NCI-H446 treated with DMSO at 0.1 percent for 48 hours (cell line): ENCODE results near the gene RBM8A.
A peak's percentile ranks its signal among the peaks of the same experiment; 100 is the strongest.

Source experiments
- DNase-seq: peaks from one replicate; lab custom pipeline; 2025; lab: John Stamatoyannopoulos, UW

The RBM8A gene

GRCh38 chr1:145918144-145918991 is 8.9 kb downstream of the RBM8A start, which contains the start of gene PEX11B:
TSS of gene PEX11B (minus strand) at chr1:145918717. CDS start at chr1:145918688, 29 bp downstream.
- peak; percentile 85 for DNase-seq

- DNase-seq, result no peak
These were observed 9.7 kb downstream of the RBM8A start for GRCh38 chr1:145917595-145917994.

GRCh38 chr1:145916745-145917144 is 10.5 kb downstream of the RBM8A start:
- no peak for DNase-seq

GRCh38 chr1:145912128-145912641 is 15.1 kb downstream of the RBM8A start:
- DNase-seq, result no peak

- no peak for DNase-seq
These were observed 18.6 kb downstream of the RBM8A start for GRCh38 chr1:145908653-145909052.

- DNase-seq, result no peak
These were observed 20.1 kb downstream of the RBM8A start for GRCh38 chr1:145906954-145907753.

- no peak for DNase-seq
These were observed 25.8 kb downstream of the RBM8A start for GRCh38 chr1:145901312-145902021.

GRCh38 chr1:145898756-145899155 is 28.5 kb downstream of the RBM8A start:
- no peak for DNase-seq

GRCh38 chr1:145897969-145898368 is 29.3 kb downstream of the RBM8A start:
- no peak for DNase-seq

GRCh38 chr1:145895471-145895870 is 31.8 kb downstream of the RBM8A start:
- no peak for DNase-seq

- DNase-seq, result no peak
These were observed 33.8 kb downstream of the RBM8A start for GRCh38 chr1:145893306-145894055.

- peak; percentile 68 for DNase-seq
These were observed 34.7 kb downstream of the RBM8A start for GRCh38 chr1:145892486-145893087.

GRCh38 chr1:145891587-145892485 is 35.4 kb downstream of the RBM8A start:
- peak; percentile 94 for DNase-seq

GRCh38 chr1:145891143-145891542 is 36.1 kb downstream of the RBM8A start:
- DNase-seq, result no peak

GRCh38 chr1:145889722-145890121 is 37.6 kb downstream of the RBM8A start:
- DNase-seq, result no peak

GRCh38 chr1:145887631-145888030 is 39.7 kb downstream of the RBM8A start:
- no peak for DNase-seq

GRCh38 chr1:145886816-145887215 is 40.5 kb downstream of the RBM8A start:
- no peak for DNase-seq

- DNase-seq, result no peak
These were observed 40.9 kb downstream of the RBM8A start for GRCh38 chr1:145886390-145886789.

GRCh38 chr1:145885738-145886287 is 41.5 kb downstream of the RBM8A start, which contains the start of gene ANKRD35:
TSS of gene ANKRD35 (minus strand) at chr1:145885866. CDS start at chr1:145885758, 108 bp downstream.
- peak; percentile 26 for DNase-seq
